GM12873 (cell line): ENCODE measurements around the gene TRIP10.

Source experiments
- TF ChIP-seq, protein P1 (sequence below): IDR thresholded peaks from 2 replicates; pipeline ENCODE4 v1.5.1; 2012; ENCODE audit warnings: low read depth, mild to moderate bottlenecking, moderate library complexity, low read length, control low read depth; ENCODE audit not compliant: insufficient read depth; ENCODE audit errors: missing control alignments

Gene TRIP10

DNA sequence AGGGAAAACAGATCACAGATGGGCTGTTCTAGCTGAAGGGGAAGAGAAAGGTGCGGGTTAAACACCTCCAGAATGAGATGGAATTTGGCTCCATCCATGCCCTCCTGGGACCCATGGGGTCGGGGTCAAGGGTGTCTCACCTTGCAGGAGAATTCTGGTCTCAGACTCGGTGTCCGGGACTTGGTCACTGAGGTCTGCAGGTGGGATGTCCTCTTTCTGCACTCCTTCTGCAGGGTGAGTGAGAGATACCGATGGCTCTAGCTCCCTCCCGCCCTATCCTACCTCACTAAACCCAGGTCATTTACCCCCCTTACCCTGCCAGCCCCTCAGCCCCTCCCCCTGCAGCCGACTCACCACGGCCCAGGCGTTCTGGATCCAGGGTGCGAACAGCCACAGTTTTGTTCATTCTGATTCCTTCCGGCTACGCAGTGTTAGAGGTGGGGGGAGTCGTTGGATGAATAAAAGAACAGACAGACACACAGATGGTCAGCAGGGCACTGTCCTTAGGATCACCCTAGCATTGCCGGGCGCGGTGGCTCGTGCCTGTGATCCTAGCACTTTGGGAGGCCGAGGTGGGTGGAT, 43.1 kb upstream of the TRIP10 start:
- TF ChIP-seq, protein P1, sequence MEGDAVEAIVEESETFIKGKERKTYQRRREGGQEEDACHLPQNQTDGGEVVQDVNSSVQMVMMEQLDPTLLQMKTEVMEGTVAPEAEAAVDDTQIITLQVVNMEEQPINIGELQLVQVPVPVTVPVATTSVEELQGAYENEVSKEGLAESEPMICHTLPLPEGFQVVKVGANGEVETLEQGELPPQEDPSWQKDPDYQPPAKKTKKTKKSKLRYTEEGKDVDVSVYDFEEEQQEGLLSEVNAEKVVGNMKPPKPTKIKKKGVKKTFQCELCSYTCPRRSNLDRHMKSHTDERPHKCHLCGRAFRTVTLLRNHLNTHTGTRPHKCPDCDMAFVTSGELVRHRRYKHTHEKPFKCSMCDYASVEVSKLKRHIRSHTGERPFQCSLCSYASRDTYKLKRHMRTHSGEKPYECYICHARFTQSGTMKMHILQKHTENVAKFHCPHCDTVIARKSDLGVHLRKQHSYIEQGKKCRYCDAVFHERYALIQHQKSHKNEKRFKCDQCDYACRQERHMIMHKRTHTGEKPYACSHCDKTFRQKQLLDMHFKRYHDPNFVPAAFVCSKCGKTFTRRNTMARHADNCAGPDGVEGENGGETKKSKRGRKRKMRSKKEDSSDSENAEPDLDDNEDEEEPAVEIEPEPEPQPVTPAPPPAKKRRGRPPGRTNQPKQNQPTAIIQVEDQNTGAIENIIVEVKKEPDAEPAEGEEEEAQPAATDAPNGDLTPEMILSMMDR, result no peak

DNA sequence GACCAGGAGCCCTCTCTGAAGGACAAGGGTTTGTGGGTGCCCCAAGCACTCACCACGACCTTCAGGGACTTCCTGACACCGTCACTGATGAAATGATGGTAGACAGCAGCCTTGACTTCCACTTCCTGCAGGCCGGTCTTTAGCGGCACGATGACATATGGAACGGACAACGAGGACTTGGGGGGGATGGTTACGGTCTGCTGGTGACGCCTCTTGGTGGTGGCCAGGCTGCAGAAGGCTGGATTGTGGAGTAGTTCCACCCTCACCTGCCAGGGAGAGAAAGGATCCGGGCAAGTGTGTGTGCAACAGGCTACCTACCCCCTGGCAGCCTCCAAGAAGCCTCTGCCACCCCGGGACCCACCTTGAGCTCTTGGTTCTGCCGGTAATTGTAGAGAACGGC, 42.2 kb upstream of the TRIP10 start:
- TF ChIP-seq, protein P1, result no peak

DNA sequence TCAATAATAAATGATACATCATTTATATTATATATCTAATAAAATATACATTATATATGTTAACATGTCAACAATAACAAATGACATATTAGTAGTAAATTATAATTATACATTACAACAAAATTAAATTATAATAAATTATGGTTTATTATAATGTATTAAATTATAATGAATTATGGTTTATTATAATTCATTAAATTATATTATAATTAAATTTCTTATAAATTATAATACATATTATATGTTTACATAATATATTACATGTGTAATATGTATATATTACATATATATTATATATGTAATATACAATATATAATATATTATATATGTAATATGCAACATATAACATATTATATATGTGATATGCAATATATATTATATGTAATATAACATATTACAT, 39.5 kb upstream of the TRIP10 start:
- TF ChIP-seq, protein P1, result no peak

DNA sequence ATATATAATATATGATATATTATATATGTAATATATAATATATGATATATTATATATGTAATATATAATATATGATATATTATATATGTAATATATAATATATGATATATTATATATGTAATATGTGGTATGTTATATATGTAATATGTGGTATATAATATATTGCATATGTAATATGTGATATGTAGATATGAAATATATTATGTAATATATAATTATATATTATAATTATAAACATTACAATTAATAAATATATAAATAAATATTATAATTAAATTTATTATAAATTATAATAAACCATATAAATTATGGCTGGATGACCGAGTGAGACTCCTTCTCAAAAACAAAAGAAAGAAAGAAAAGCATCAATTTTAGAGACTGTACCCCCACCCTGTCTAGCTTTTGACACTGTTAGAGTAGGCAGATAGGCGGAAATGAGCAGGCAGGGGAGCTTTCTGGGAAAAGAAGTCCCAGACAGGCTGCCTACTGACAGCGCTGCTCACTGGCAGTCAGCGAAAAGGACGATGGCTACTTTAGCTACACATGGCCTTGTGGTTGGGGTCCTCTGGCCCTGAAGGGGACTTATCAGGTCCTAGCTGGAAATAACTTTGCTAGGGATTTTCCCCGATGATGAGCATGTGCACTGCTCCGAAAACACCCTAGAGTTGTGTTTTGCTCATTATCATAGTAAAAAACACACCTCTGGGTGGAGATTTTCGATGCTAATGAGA, 38.7 kb upstream of the TRIP10 start:
- TF ChIP-seq, protein P1, result no peak

DNA sequence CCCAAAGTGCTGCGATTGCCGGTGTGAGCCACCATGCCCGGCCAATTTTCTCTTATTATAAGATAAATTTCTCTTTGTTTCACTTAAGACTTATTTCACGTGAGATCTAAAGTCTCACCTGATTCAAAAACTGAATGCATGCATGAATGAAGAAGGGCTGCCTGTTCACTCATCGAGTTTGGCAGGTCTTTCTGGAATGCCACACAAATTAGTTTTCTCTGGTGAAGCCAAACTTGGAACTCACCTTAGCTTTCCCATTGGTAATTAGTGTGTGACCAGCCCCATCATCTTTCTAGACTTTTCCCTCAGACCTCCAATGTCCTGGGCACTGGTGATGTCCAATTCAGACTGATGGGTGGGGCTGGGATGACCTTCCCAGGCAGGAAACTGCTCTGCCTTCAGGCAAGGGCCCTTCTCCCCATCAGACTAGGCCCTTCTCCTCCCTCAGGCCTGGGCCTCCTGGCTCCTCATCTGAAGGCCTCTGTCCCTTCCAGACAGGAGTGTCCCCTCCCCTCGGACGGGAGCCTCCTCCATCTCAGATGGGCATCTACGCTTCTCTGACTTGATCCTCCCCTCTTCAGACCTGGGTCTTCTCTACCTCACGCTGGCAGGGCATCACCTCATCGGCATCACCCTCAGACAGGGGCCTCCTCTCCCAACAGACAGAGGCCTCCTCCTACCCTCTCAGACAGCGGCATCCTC, 33.4 kb upstream of the TRIP10 start:
- TF ChIP-seq, protein P1, result no peak

DNA sequence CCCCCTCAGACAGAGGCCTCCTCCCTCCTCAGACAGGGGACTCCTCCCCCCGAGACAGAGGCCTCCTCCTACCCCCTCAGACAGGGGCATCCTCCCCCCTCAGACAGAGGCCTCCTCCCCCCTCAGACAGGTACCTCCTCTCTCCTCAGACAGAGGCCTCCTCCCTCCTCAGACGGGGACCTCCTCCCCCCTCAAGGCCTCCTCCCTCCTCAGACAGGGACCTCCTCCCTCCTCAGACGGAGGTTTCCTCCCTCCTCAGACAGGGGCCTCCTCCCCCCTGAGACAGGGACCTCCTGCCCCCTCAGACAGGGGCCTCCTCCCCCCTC, 32.9 kb upstream of the TRIP10 start:
- TF ChIP-seq, protein P1, result no peak

DNA sequence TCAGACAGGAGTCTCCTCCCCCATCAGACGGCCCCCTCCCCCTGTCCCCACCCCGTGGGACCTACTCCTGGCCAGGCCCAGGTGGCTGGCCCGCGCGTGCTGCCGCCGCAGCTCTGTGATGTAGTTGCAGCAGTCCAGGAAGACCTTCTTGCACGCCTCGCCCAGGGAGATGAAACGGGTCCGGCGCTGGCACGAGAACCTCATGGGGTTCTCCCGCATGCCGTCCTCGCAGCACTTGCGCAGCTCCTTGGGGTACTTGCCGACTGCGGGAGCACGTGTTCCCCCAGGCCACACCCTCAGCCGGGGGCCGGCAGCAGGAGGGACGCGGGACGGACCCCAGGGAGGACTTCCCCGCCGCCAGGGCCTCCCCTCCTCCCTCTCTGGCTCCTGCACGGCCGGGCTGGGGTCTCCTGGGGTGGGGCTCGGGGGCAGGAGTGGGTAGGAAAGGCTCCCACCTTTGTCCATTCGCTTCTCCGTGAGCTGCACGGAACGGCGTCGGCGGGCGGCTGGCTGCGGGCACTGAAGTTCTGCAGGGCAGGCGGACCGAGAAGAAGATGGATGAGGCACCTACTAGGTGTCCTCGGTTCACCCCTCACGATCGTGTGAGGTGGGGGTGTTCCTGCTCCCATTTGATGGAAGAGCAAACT, 32.3 kb upstream of the TRIP10 start:
- TF ChIP-seq, protein P1, result no peak
